Natural killer cell (primary cell): ENCODE data around the gene OR7D2. TPM values are rescaled to one million over a fixed set of nuclear protein-coding genes. Genes with fewer than 3 reads are reported as not detected.

Experiments
- ATAC-seq, 3 donors: fragments of 150-1000 bp in 2 of 3; fragments of 200-7000 bp in 1 of 3; cut with Tn5 transposase; 1 replicate in 1 of 3; 2 replicates in 2 of 3; pipeline ENCODE4 v1.10.0; 2021; ENCODE audit warnings: mild to moderate bottlenecking in 2 of 3, moderate library complexity in 2 of 3
- DNase-seq, 2 donors: peaks; one replicate each; pipeline versions ENCODE4 v3.0.0 to v3.0.0-alpha.2; 2013 to 2021; ENCODE audit warnings: mixed read lengths in 1 of 2
- H3K27ac ChIP-seq: one replicate; pipeline ENCODE4 v1.5.1; 2013; ENCODE audit warnings: mild to moderate bottlenecking, low read length
- H3K27me3 ChIP-seq: one replicate; pipeline ENCODE4 v1.6.1; 2013; ENCODE audit warnings: low read length; ENCODE audit not compliant: control insufficient read depth, insufficient read depth
- H3K36me3 ChIP-seq: one replicate; pipeline ENCODE4 v1.6.1; 2013; ENCODE audit warnings: low read length; ENCODE audit not compliant: control insufficient read depth, insufficient read depth
- H3K4me1 ChIP-seq: one replicate; pipeline ENCODE4 v1.6.1; 2013; ENCODE audit warnings: low read length; ENCODE audit not compliant: control insufficient read depth, insufficient read depth
- H3K4me3 ChIP-seq: one replicate; pipeline ENCODE4 v1.5.1; 2013; ENCODE audit warnings: low read length
- H3K9me3 ChIP-seq: one replicate; pipeline ENCODE4 v1.6.1; 2013; ENCODE audit warnings: low read length; ENCODE audit not compliant: control insufficient read depth, insufficient read depth
- H3K27ac Mint-ChIP-seq, 2 donors: one replicate each; pipeline ENCODE4 v1.8.0; 2022; ENCODE audit warnings: mild to moderate bottlenecking in 2 of 2, mixed read lengths in 2 of 2, moderate library complexity in 1 of 2
- H3K27me3 Mint-ChIP-seq, 2 donors: one replicate each; pipeline ENCODE4 v1.8.0; 2022; ENCODE audit warnings: low read depth in 2 of 2, mixed read lengths in 2 of 2
- H3K36me3 Mint-ChIP-seq: one replicate; pipeline ENCODE4 v1.8.0; 2022; ENCODE audit warnings: mixed read lengths
- H3K4me1 Mint-ChIP-seq, 2 donors: one replicate each; pipeline ENCODE4 v1.8.0; 2022; ENCODE audit warnings: mixed read lengths in 2 of 2
- H3K4me3 Mint-ChIP-seq: one replicate; pipeline ENCODE4 v1.8.0; 2022; ENCODE audit warnings: mild to moderate bottlenecking, moderate library complexity, mixed read lengths
- H3K9me3 Mint-ChIP-seq, 2 donors: one replicate each; pipeline ENCODE4 v1.8.0; 2022; ENCODE audit warnings: mixed read lengths in 2 of 2
- CTCF ChIP-seq: fragments of 200-600 bp; IDR thresholded peaks from one replicate; pipeline ENCODE4 v1.8.0; 2022; ENCODE audit warnings: antibody characterized with exemption
- WGBS: methylation state at CpG from one replicate; pipeline ENCODE4 v1.1.7; 2013; ENCODE audit warnings: missing lambda C conversion rate; ENCODE audit not compliant: insufficient coverage; 5-methylcytosine and 5-hydroxymethylcytosine counted together
- intact Hi-C: fragments of 100-400 bp; cut with micrococcal nuclease; formaldehyde crosslinking; loops from one replicate; pipeline ENCODE4 v1.14.2; 2022
- total RNA-seq, 4 donors: library from RNA; stranded (reverse); fragments of 120-200 nt in 1 of 4; gene quantifications; one replicate each; pipeline versions ENCODE4 v1.2.3 to v1.2.4, GENCODE V29; 2013 to 2022

OR7D2 gene
- total RNA-seq, 3 donors from 2014 or later (not counting 1 experiment from before 2014, with no cell fraction given), result not detected

- TF ChIP-seq CTCF, result no peak
- intact Hi-C loops, result no loop called here
- Histone ChIP-seq H3K27ac (no peak overlapping the region), H3K9me3 (no peaks in the 10 kb centered on the region), H3K27me3 (no peaks in the 10 kb centered on the region), H3K36me3 (peaks cover 42% of the 10 kb centered on the region), H3K4me1 (peaks cover 12% of the 10 kb centered on the region), H3K4me3 (no peak overlapping the region)
- 98% methylated on average over 4 of the region's 4 CpGs for WGBS
- Mint-ChIP-seq H3K4me3 (no peak overlapping the region), H3K36me3 (peaks cover 9% of the 10 kb centered on the region), H3K27ac (peak overlapping the region; percentile 44 to 47), H3K27me3 (no peaks in the 10 kb centered on the region), H3K9me3 (no peaks in the 10 kb centered on the region), H3K4me1 (peaks cover 56 to 58% of the 10 kb centered on the region in 2 donors)
- DNase-seq (no peak), ATAC-seq (no peak)
Measured at GRCh38 chr19:9155591-9155990, 23.2 kb upstream of the OR7D2 start.

DNA sequence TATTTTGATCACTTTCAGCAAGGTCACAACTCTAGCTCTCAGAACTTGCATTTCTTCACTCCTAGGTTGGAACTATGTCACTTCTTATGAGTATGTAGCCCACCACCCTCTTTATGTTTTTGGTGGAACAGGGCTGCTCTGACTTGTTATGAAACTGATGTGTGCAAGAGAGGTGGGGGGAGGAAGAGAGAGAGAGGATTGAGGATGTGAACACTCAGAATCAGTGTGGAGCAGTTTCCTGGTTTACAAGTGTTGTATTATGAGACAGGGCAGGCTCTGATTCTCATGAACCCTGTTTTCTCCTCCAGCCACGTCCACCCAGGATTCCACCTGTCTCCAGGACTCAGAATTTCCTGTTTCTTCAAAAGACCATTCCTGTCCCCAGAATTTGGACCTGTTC, 22.5 kb upstream of the OR7D2 start:
- DNase-seq (no peak), ATAC-seq (no peak)
- no peaks in the 10 kb centered on the region for H3K27me3 Mint-ChIP-seq
- no peak for TF ChIP-seq CTCF
- intact Hi-C loops, result no loop called here
- H3K27ac ChIP-seq, result no peak overlapping the region
- H3K9me3 ChIP-seq, result peaks cover under 1% of the 10 kb centered on the region
- H3K4me1 ChIP-seq, result peaks cover 7% of the 10 kb centered on the region
- H3K9me3 Mint-ChIP-seq, result no peaks in the 10 kb centered on the region
- H3K27ac Mint-ChIP-seq, result peak overlapping the region in 1 of 2 donors; percentile 47
- H3K4me3 ChIP-seq, result no peak overlapping the region
- peaks cover 49% of the 10 kb centered on the region for H3K36me3 ChIP-seq
- 42% methylated on average over 1 of the region's 1 CpG for WGBS
- no peak overlapping the region for H3K4me3 Mint-ChIP-seq
- peaks cover 48 to 51% of the 10 kb centered on the region in 2 donors for H3K4me1 Mint-ChIP-seq
- H3K36me3 Mint-ChIP-seq, result peaks cover 13% of the 10 kb centered on the region
- H3K27me3 ChIP-seq, result no peaks in the 10 kb centered on the region

DNA sequence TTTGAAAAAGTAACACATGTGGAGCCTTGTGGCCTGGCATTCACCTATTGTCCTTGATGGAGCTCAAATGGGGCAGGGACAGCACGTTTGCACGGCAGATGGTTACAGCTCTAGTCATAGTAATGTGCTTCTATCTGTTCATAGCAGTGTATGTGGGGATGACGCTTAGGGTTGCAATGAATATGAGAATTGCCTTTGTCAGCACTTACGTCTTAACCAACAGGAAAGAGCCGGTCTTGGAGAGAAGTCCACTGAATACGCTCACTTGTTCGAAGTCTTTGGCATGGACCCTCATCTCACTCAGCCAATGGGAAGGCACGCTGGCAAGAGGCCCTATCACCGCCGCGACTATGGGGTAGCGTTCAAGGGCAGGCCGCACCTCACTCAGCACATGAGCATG, 18.9 kb upstream of the OR7D2 start:
- no peak overlapping the region for H3K27ac Mint-ChIP-seq
- H3K27me3 Mint-ChIP-seq, result no peaks in the 10 kb centered on the region
- H3K4me3 Mint-ChIP-seq, result no peak overlapping the region
- peaks cover 4% of the 10 kb centered on the region for H3K9me3 ChIP-seq
- peaks cover 4% of the 10 kb centered on the region for H3K4me1 ChIP-seq
- no peaks in the 10 kb centered on the region for H3K27me3 ChIP-seq
- TF ChIP-seq CTCF, result no peak
- peaks cover 71% of the 10 kb centered on the region for H3K36me3 ChIP-seq
- H3K4me3 ChIP-seq, result no peak overlapping the region
- intact Hi-C loops, result no loop called here
- H3K36me3 Mint-ChIP-seq, result peaks cover 32% of the 10 kb centered on the region
- H3K4me1 Mint-ChIP-seq, result peaks cover 15 to 16% of the 10 kb centered on the region in 2 donors
- 98% methylated on average over 13 of the region's 13 CpGs for WGBS
- ATAC-seq, result no peak
- H3K27ac ChIP-seq, result no peak overlapping the region
- DNase-seq, result no peak
- no peaks in the 10 kb centered on the region for H3K9me3 Mint-ChIP-seq

DNA sequence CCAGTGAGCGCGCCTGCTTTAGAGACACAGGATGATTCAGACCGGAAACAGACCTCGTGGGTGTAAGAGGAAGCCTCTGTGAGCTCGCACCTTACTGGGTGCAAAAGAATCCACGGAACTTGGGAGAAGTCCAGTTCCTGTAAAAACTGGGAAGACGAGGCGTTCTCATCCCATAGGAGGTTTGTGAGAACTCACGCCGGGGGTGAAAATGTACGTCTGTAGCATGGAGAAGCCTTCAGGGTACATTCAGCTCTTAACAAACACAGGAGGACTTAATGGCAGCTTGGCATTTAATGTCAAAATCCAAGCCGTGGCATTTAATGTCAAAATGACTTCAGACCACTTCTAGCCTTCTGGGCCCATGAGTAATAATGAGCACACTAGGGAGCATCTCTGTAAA, 17.4 kb upstream of the OR7D2 start:
- peaks cover 3% of the 10 kb centered on the region for H3K4me1 ChIP-seq
- intact Hi-C loops, result no loop called here
- no peaks in the 10 kb centered on the region for H3K27me3 ChIP-seq
- H3K4me3 ChIP-seq, result no peak overlapping the region
- H3K9me3 Mint-ChIP-seq, result no peaks in the 10 kb centered on the region
- H3K4me3 Mint-ChIP-seq, result no peak overlapping the region
- WGBS, result 96% methylated on average over 12 of the region's 12 CpGs
- TF ChIP-seq CTCF, result no peak
- H3K4me1 Mint-ChIP-seq, result peaks cover 3 to 4% of the 10 kb centered on the region in 2 donors
- peaks cover 66% of the 10 kb centered on the region for H3K36me3 ChIP-seq
- H3K27ac ChIP-seq, result no peak overlapping the region
- ATAC-seq (no peak), DNase-seq (no peak)
- H3K27me3 Mint-ChIP-seq, result no peaks in the 10 kb centered on the region
- peaks cover 4% of the 10 kb centered on the region for H3K9me3 ChIP-seq
- peaks cover 32% of the 10 kb centered on the region for H3K36me3 Mint-ChIP-seq
- H3K27ac Mint-ChIP-seq, result no peak overlapping the region
